Measurements from ENCODE around the gene TUFT1. TPM values are rescaled to one million over a fixed set of nuclear protein-coding genes. Genes with fewer than 3 reads are reported as not detected.
A peak's percentile ranks its signal among the peaks of the same experiment; 100 is the strongest.

The TUFT1 gene
- total RNA-seq, 4 donors from 2014 or later: 18.1 to 41.8 (median 32.8) TPM

GRCh38 chr1:151536499-151536898, 3.6 kb upstream of the TUFT1 start:
- intact Hi-C loops (cut with DNase I): loop anchor here (10.0 kb wide), 1 partner anchor 198 kb away; no protein-coding TSS in a partner anchor
- Histone ChIP-seq H3K27me3 (no peaks in the 10 kb centered on the region), H3K36me3 (peaks cover 0 to 20% (median 0%) of the 10 kb centered on the region in 3 donors), H3K4me1 (peaks cover 9 to 31% (median 12%) of the 10 kb centered on the region in 3 donors), H3K4me3 (no peak overlapping the region), H3K9me3 (no peaks in the 10 kb centered on the region), H3K27ac (peak overlapping the region in 3 of 4 donors; percentile 27 to 60 (median 33))
- WGBS, 2 donors: 80 to 95% methylated on average over 7 of the region's 7 CpGs
- DNase-seq: no peak
- no peak for TF ChIP-seq POLR2A (IDR thresholded peaks at IDR 0.05)
- no peak for TF ChIP-seq CTCF (IDR thresholded peaks at IDR 0.05)

GRCh38 chr1:151537112-151537511, 3.0 kb upstream of the TUFT1 start:
- intact Hi-C loops (cut with DNase I): loop anchor here (10.0 kb wide), 1 partner anchor 198 kb away; no protein-coding TSS in a partner anchor
- no peak for DNase-seq
- TF ChIP-seq POLR2A (IDR thresholded peaks at IDR 0.05) (no peak), CTCF (IDR thresholded peaks at IDR 0.05) (no peak)
- Histone ChIP-seq H3K27ac (peak overlapping the region in 2 of 4 donors; percentile 27 to 60), H3K4me1 (peaks cover 12 to 37% (median 13%) of the 10 kb centered on the region in 3 donors), H3K36me3 (peaks cover 0 to 20% (median 0%) of the 10 kb centered on the region in 3 donors), H3K9me3 (no peaks in the 10 kb centered on the region), H3K4me3 (no peak overlapping the region), H3K27me3 (no peaks in the 10 kb centered on the region)
- WGBS, 2 donors: 55 to 66% methylated on average over 6 to 9 of the region's 9 CpGs

- intact Hi-C loops (cut with DNase I): loop anchor here (10.0 kb wide), 1 partner anchor 195 kb away; no protein-coding TSS in a partner anchor
- H3K4me1 ChIP-seq: peaks cover 12 to 57% (median 19%) of the 10 kb centered on the region in 3 donors
- H3K9me3 ChIP-seq: no peaks in the 10 kb centered on the region
- H3K27ac ChIP-seq: peak overlapping the region; percentile 91 to 95 (median 92)
- peak; percentile 26 for DNase-seq
- peak overlapping the region; percentile 72 to 92 (median 76) for H3K4me3 ChIP-seq
- no peaks in the 10 kb centered on the region for H3K27me3 ChIP-seq
- 5 to 18% methylated on average over 2 to 6 of the region's 7 CpGs for WGBS, 2 donors
- TF ChIP-seq POLR2A (IDR thresholded peaks at IDR 0.05) (no peak), CTCF (IDR thresholded peaks at IDR 0.05) (no peak)
- H3K36me3 ChIP-seq: peaks cover 0 to 6% (median 0%) of the 10 kb centered on the region in 3 donors
Measured at GRCh38 chr1:151539321-151540020, 638 bp upstream of the TUFT1 start.

GRCh38 chr1:151540982-151541377, 871 bp downstream of the TUFT1 start:
- Histone ChIP-seq H3K27ac (peak overlapping the region; percentile 91 to 95 (median 92)), H3K9me3 (no peaks in the 10 kb centered on the region), H3K4me3 (peak overlapping the region; percentile 72 to 92 (median 76)), H3K4me1 (peaks cover 12 to 57% (median 19%) of the 10 kb centered on the region in 3 donors), H3K36me3 (peaks cover 0 to 19% (median 0%) of the 10 kb centered on the region in 3 donors), H3K27me3 (no peaks in the 10 kb centered on the region)
- intact Hi-C loops (cut with DNase I): no loop called here
- DNase-seq: no peak
- TF ChIP-seq POLR2A (IDR thresholded peaks at IDR 0.05) (no peak), CTCF (IDR thresholded peaks at IDR 0.05) (peak in 1 of 6 experiments; percentile 10)
- WGBS, 2 donors: 6 to 30% methylated on average over 4 to 11 of the region's 13 CpGs

GRCh38 chr1:151541752-151542151, 1.6 kb downstream of the TUFT1 start:
- Histone ChIP-seq H3K9me3 (no peaks in the 10 kb centered on the region), H3K27me3 (no peaks in the 10 kb centered on the region), H3K27ac (peak overlapping the region; percentile 91 to 95 (median 92)), H3K4me1 (peaks cover 12 to 56% (median 19%) of the 10 kb centered on the region in 3 donors), H3K4me3 (peak overlapping the region; percentile 72 to 92 (median 76)), H3K36me3 (peaks cover 0 to 20% (median 0%) of the 10 kb centered on the region in 3 donors)
- DNase-seq: no peak
- WGBS, 2 donors: 38 to 45% methylated on average over 5 of the region's 5 CpGs
- intact Hi-C loops (cut with DNase I): no loop called here
- TF ChIP-seq POLR2A (IDR thresholded peaks at IDR 0.05) (no peak), CTCF (IDR thresholded peaks at IDR 0.05) (no peak)
